ENCODE data around the gene BANP. TPM values are rescaled to one million over a fixed set of nuclear protein-coding genes. Genes with fewer than 3 reads are reported as not detected.
"Not testable (repeated sequence)": the region's sequence is repeated elsewhere in the genome, so short reads cannot be mapped to it uniquely, and the experiment has no call there.

Gene BANP
- total and polyA plus RNA-seq, 11 donors, result 7.2 to 20.7 (median 13.3) TPM

GRCh38 chr16:87927195-87927562 is 24.1 kb upstream of the BANP start:
- intact Hi-C loops (cut with DNase I), result no loop called here
- Histone ChIP-seq H3K4me1 (peaks cover 0 to 9% (median 2%) of the 10 kb centered on the region in 12 donors), H3K4me3 (no peak overlapping the region), H3K27me3 (peaks cover 0 to 4% (median 0%) of the 10 kb centered on the region in 9 donors), H3K9me3 (no peaks in the 10 kb centered on the region), H3K27ac (no peak overlapping the region), H3K36me3 (no peaks in the 10 kb centered on the region)
- 34 to 45% (median 36%) methylated on average over 4 of the region's 4 CpGs for WGBS, 4 donors
- DNase-seq (no peak), ATAC-seq (no peak)
- no peak for TF ChIP-seq POLR2A (IDR thresholded peaks at IDR 0.05)
- TF ChIP-seq CTCF (IDR thresholded peaks at IDR 0.05), result no peak

- intact Hi-C loops (cut with DNase I), result no loop called here
- Histone ChIP-seq H3K4me1 (peaks cover 0 to 8% (median 0%) of the 10 kb centered on the region in 12 donors), H3K27me3 (peaks cover 0 to 4% (median 0%) of the 10 kb centered on the region in 9 donors), H3K27ac (no peak overlapping the region), H3K4me3 (no peak overlapping the region), H3K36me3 (no peaks in the 10 kb centered on the region), H3K9me3 (no peaks in the 10 kb centered on the region)
- ATAC-seq (no peak), DNase-seq (no peak)
- TF ChIP-seq POLR2A (IDR thresholded peaks at IDR 0.05) (no peak), CTCF (IDR thresholded peaks at IDR 0.05) (no peak)
- 61 to 80% (median 70%) methylated on average over 7 of the region's 7 CpGs for WGBS, 4 donors
These were observed 21.2 kb upstream of the BANP start for GRCh38 chr16:87929986-87930385.

GRCh38 chr16:87930456-87930855 is 20.8 kb upstream of the BANP start:
- DNase-seq (no peak), ATAC-seq (peak in 1 of 4 donors; percentile 31)

GRCh38 chr16:87931504-87931903 is 19.7 kb upstream of the BANP start:
- H3K9me3 ChIP-seq, result no peaks in the 10 kb centered on the region
- 47 to 66% (median 63%) methylated on average over 17 of the region's 17 CpGs for WGBS, 4 donors
- H3K27me3 ChIP-seq, result peaks cover 0 to 4% (median 0%) of the 10 kb centered on the region in 9 donors
- intact Hi-C loops (cut with DNase I), result no loop called here
- ATAC-seq, result peak in 3 of 4 donors; percentile 13 to 42 (median 36)
- no peak for DNase-seq
- no peak overlapping the region for H3K4me3 ChIP-seq
- H3K36me3 ChIP-seq, result no peaks in the 10 kb centered on the region
- H3K4me1 ChIP-seq, result peaks cover 0 to 2% (median 0%) of the 10 kb centered on the region in 12 donors
- no peak overlapping the region for H3K27ac ChIP-seq
- TF ChIP-seq POLR2A (IDR thresholded peaks at IDR 0.05) (no peak), CTCF (IDR thresholded peaks at IDR 0.05) (no peak)

More at GRCh38 chr16:87930456-87930855, 20.8 kb upstream of the BANP start:
- Histone ChIP-seq H3K4me1 (peaks cover 0 to 8% (median 0%) of the 10 kb centered on the region in 12 donors), H3K27ac (no peak overlapping the region), H3K27me3 (peaks cover 0 to 4% (median 0%) of the 10 kb centered on the region in 9 donors), H3K9me3 (no peaks in the 10 kb centered on the region), H3K36me3 (no peaks in the 10 kb centered on the region), H3K4me3 (no peak overlapping the region)
- WGBS, 4 donors, result 49 to 56% (median 53%) methylated on average over 11 of the region's 11 CpGs
- TF ChIP-seq POLR2A (IDR thresholded peaks at IDR 0.05) (no peak), CTCF (IDR thresholded peaks at IDR 0.05) (peak in 2 of 12 donors; percentile 7 to 13)
- intact Hi-C loops (cut with DNase I), result no loop called here

GRCh38 chr16:87932475-87933139 is 18.6 kb upstream of the BANP start:
- H3K27me3 ChIP-seq, H3K4me3 ChIP-seq: not testable (repeated sequence)

More at GRCh38 chr16:87932475-87933139, 18.6 kb upstream of the BANP start:
- H3K4me1 ChIP-seq; ATAC-seq; DNase-seq; intact Hi-C loops (cut with DNase I); H3K36me3 ChIP-seq; H3K27ac ChIP-seq; H3K9me3 ChIP-seq: not testable (repeated sequence)
- 91 to 96% (median 95%) methylated on average over 8 to 17 of the region's 17 CpGs for WGBS, 4 donors

Data from heart left ventricle (tissue), 16 donors.